ENCODE measurements around the gene FPR3.

The FPR3 gene, protein sequence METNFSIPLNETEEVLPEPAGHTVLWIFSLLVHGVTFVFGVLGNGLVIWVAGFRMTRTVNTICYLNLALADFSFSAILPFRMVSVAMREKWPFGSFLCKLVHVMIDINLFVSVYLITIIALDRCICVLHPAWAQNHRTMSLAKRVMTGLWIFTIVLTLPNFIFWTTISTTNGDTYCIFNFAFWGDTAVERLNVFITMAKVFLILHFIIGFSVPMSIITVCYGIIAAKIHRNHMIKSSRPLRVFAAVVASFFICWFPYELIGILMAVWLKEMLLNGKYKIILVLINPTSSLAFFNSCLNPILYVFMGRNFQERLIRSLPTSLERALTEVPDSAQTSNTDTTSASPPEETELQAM

GRCh38 chr19:51794885-51795490 lies at the start of gene FPR3:
TSS of gene FPR3 (plus strand) at chr19:51795157. CDS start at chr19:51823749, 28,592 bp downstream.
- H3K27me3 ChIP-seq (ENCODE audit: control insufficient read depth, insufficient read depth, low read length), result no peaks in the 10 kb centered on the region
- H3K27ac ChIP-seq, result peak within 1 kb of the TSS; percentile 72
- no peak within 1 kb of the TSS for H3K9ac ChIP-seq
- H3K36me3 ChIP-seq (ENCODE audit: control insufficient read depth, insufficient read depth, low read length), result no peaks in the 10 kb centered on the region
- H2AFZ ChIP-seq, result peak within 1 kb of the TSS; percentile 77
- H3K4me3 ChIP-seq (ENCODE audit: low read depth, low read length), result no peak within 1 kb of the TSS
- H3K79me2 ChIP-seq, result no peaks in the 10 kb centered on the region
- no peaks in the 10 kb centered on the region for H3K9me3 ChIP-seq (ENCODE audit: control insufficient read depth, low read length)
- H3K4me1 ChIP-seq, result peaks cover 36% of the 10 kb centered on the region
- no peak within 1 kb of the TSS for H3K4me2 ChIP-seq (ENCODE audit: low read length)
- TF ChIP-seq CTCF (IDR thresholded peaks at IDR 0.05), result no peak

DNA sequence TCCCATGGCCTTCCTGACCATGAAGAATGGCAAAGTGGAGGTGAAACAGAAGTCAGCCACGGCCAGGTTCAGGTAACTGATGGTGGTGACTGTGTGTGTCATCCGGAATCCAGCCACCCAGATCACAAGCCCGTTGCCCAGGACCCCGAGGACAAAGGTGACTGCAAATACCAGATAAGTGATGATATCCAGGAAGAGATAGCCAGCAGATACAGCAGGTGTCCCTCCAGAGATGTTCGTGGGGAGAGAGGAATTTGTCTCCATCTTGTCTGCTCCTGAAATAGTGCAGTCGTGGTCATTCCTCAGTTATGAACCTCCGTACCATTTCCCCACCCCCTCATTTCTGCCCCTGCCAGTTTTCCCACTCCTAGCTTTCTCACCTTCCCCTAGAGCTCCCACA lies 48.2 kb upstream of the FPR3 start:
- TF ChIP-seq CTCF (IDR thresholded peaks at IDR 0.05), result no peak
- no peak overlapping the region for H3K27ac ChIP-seq

GRCh38 chr19:51749979-51750378 lies 45.0 kb upstream of the FPR3 start:
- Histone ChIP-seq H3K27me3 (ENCODE audit: control insufficient read depth, insufficient read depth, low read length) (no peaks in the 10 kb centered on the region), H2AFZ (no peak overlapping the region), H3K79me2 (no peaks in the 10 kb centered on the region), H3K4me1 (no peaks in the 10 kb centered on the region), H3K9me3 (ENCODE audit: control insufficient read depth, low read length) (no peaks in the 10 kb centered on the region), H3K27ac (no peak overlapping the region), H3K4me3 (ENCODE audit: low read depth, low read length) (no peak overlapping the region), H3K9ac (no peak overlapping the region), H3K4me2 (ENCODE audit: low read length) (no peak overlapping the region), H3K36me3 (ENCODE audit: control insufficient read depth, insufficient read depth, low read length) (no peaks in the 10 kb centered on the region)
- TF ChIP-seq CTCF (IDR thresholded peaks at IDR 0.05), result no peak

More for the DNA sequence above, 48.2 kb upstream of the FPR3 start:
- Histone ChIP-seq H3K4me1 (no peaks in the 10 kb centered on the region), H3K79me2 (no peaks in the 10 kb centered on the region), H3K4me2 (ENCODE audit: low read length) (no peak overlapping the region), H3K9me3 (ENCODE audit: control insufficient read depth, low read length) (no peaks in the 10 kb centered on the region), H3K36me3 (ENCODE audit: control insufficient read depth, insufficient read depth, low read length) (no peaks in the 10 kb centered on the region), H2AFZ (no peak overlapping the region), H3K4me3 (ENCODE audit: low read depth, low read length) (no peak overlapping the region), H3K27me3 (ENCODE audit: control insufficient read depth, insufficient read depth, low read length) (no peaks in the 10 kb centered on the region), H3K9ac (no peak overlapping the region)

GRCh38 chr19:51750400-51751094 lies 44.4 kb upstream of the FPR3 start:
- no peak overlapping the region for H3K4me2 ChIP-seq (ENCODE audit: low read length)
- H3K27me3 ChIP-seq (ENCODE audit: control insufficient read depth, insufficient read depth, low read length), result no peaks in the 10 kb centered on the region
- no peak overlapping the region for H3K4me3 ChIP-seq (ENCODE audit: low read depth, low read length)
- H3K79me2 ChIP-seq, result no peaks in the 10 kb centered on the region
- no peaks in the 10 kb centered on the region for H3K4me1 ChIP-seq
- no peaks in the 10 kb centered on the region for H3K36me3 ChIP-seq (ENCODE audit: control insufficient read depth, insufficient read depth, low read length)
- H2AFZ ChIP-seq, result no peak overlapping the region
- H3K9ac ChIP-seq, result no peak overlapping the region
- TF ChIP-seq CTCF (IDR thresholded peaks at IDR 0.05), result no peak
- H3K9me3 ChIP-seq (ENCODE audit: control insufficient read depth, low read length), result no peaks in the 10 kb centered on the region
- H3K27ac ChIP-seq, result no peak overlapping the region
